H1 (cell line): ENCODE results near the gene SPINK7.

ENCODE experiments used
- ATF2 ChIP-seq: IDR thresholded peaks from 2 replicates; pipeline ENCODE4 v1.6.1; 2012; ENCODE audit warnings: low read length, inconsistent platforms
- CBX8 ChIP-seq: fragments of 300-800, 300-1000 bp; sonication (generic); IDR thresholded peaks from 2 replicates; pipeline ENCODE4 v1.7.1; 2016; ENCODE audit warnings: low read depth, low read length, borderline replicate concordance
- CTCF ChIP-seq, 3 experiments: IDR thresholded peaks; 1 replicate in 2 of 3; 2 replicates in 1 of 3; pipeline versions ENCODE4 v1.5.1 to v1.6.1; 2011; ENCODE audit warnings: low read length in 3 of 3, mild to moderate bottlenecking in 3 of 3, inconsistent platforms in 2 of 3, low read depth in 1 of 3, moderate library complexity in 1 of 3; ENCODE audit not compliant: insufficient read depth in 1 of 3; ENCODE audit errors: control extremely low read depth in 1 of 3
- EZH2 ChIP-seq: fragments of 200-600 bp; sonication (generic); IDR thresholded peaks from 2 replicates; pipeline ENCODE4 v1.7.1; 2012; ENCODE audit warnings: low read depth, mild to moderate bottlenecking, moderate library complexity, low read length, inconsistent platforms; ENCODE audit not compliant: severe bottlenecking
- HDAC6 ChIP-seq: IDR thresholded peaks from one replicate; pipeline ENCODE4 v1.7.1; 2012; ENCODE audit warnings: low read depth, mild to moderate bottlenecking, inconsistent platforms, low read length, moderate library complexity
- MAFK ChIP-seq: IDR thresholded peaks from 2 replicates; pipeline ENCODE4 v1.6.1; 2012; ENCODE audit warnings: low read depth, mild to moderate bottlenecking, improper control_type of control experiment, low read length
- POLR2A ChIP-seq, 2 experiments: IDR thresholded peaks; 1 replicate in 1 of 2; 2 replicates in 1 of 2; pipeline ENCODE4 v1.6.1; 2011; ENCODE audit warnings: low read depth in 2 of 2, low read length in 2 of 2, mild to moderate bottlenecking in 2 of 2; ENCODE audit errors: control extremely low read depth in 1 of 2
- POLR2AphosphoS5 ChIP-seq: IDR thresholded peaks from 2 replicates; pipeline ENCODE4 v1.6.1; 2011; ENCODE audit warnings: low read depth, low read length
- RBBP5 ChIP-seq: IDR thresholded peaks from 2 replicates; pipeline ENCODE4 v1.7.1; 2012; ENCODE audit warnings: low read depth, mild to moderate bottlenecking, inconsistent platforms, low read length, moderate library complexity, borderline replicate concordance
- RFX5 ChIP-seq: IDR thresholded peaks from 2 replicates; pipeline ENCODE4 v1.6.1; 2011; ENCODE audit warnings: low read depth, low read length, improper control_type of control experiment, borderline replicate concordance
- RNF2 ChIP-seq: fragments of 200-900, 300-1000 bp; sonication (generic); IDR thresholded peaks from 2 replicates; pipeline ENCODE4 v1.7.1; 2016; ENCODE audit warnings: borderline replicate concordance, low read depth, mild to moderate bottlenecking, antibody characterized with exemption, low read length; ENCODE audit not compliant: poor library complexity, severe bottlenecking; ENCODE audit errors: missing control alignments
- ZNF274 ChIP-seq: IDR thresholded peaks from 2 replicates; pipeline ENCODE4 v1.7.0; 2012; ENCODE audit warnings: low read length, borderline replicate concordance; ENCODE audit errors: extremely low read depth

GRCh38 chr5:148306446-148306845 is 5.8 kb upstream of the SPINK7 start:
- TF ChIP-seq CTCF (IDR thresholded peaks at IDR 0.05; ENCODE audit: control extremely low read depth in 1 of 3, insufficient read depth in 1 of 3, low read depth in 1 of 3, low read length in 3 of 3) (peak in 2 of 3 experiments; percentile 11 to 12; a peak in 2 of 4 replicates), RFX5 (no peak), POLR2A (IDR thresholded peaks at IDR 0.05; ENCODE audit: control extremely low read depth in 1 of 2, low read depth in 2 of 2, low read length in 2 of 2) (no peak), ATF2 (no peak), ZNF274 (no peak), POLR2AphosphoS5 (no peak), CBX8 (no peak), MAFK (no peak), HDAC6 (no peak), EZH2 (no peak), RBBP5 (no peak), RNF2 (no peak)
